Endothelial cell of hepatic sinusoid (primary cell): Measurements from ENCODE around the gene LOXL4.

Experiments
- in situ Hi-C: cut with HindIII; loops from 2 replicates; pipeline ENCODE4 v1.10.0; 2017; ENCODE audit warnings: low sequenced_read_pairs

Gene LOXL4

DNA sequence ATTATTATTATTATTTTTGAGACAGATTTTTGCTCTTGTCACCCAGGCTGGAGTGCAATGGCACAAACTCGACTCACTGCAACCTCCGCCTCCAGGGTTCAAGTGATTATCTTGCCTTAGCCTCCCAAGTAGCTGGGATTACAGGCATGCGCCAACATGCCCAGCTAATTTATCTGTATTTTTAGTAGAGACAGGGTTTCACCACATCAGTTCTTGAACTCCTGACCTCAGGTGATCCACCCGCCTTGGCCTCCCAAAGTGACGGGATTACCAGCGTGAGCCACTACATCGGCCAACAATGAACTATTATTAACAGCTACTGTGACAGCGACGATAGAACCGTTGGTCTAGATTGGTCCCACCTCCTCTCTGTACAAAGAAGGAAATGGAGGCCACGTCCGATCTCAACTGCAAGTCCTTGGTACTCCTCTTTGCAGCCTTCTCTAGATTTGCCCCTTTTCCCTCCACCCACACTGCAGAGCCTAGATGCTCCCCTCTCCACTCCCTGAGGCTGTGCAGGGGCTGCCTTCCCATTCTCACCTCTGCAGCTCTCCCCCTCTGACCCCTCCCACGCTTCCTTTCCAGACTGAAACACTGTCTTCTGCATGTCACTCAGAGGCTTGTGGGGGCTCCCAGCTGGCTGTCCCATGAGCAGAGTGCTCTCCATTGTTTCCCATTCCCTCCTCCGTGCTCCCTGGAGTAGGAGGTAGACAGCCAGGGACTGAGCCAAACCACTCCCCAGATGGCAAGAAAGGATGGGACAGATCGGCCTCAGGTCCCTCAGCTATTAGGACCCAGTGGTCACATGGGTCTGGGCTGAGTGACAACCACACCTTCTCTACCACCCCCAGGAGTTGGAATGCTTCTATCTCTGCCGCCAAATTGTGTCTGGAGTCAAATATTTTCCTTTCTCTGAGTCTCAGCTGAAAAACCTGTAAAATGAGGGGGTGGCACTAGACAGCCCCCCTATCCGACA, 2.3 kb downstream of the LOXL4 start:
- in situ Hi-C loops, result no loop called here

DNA sequence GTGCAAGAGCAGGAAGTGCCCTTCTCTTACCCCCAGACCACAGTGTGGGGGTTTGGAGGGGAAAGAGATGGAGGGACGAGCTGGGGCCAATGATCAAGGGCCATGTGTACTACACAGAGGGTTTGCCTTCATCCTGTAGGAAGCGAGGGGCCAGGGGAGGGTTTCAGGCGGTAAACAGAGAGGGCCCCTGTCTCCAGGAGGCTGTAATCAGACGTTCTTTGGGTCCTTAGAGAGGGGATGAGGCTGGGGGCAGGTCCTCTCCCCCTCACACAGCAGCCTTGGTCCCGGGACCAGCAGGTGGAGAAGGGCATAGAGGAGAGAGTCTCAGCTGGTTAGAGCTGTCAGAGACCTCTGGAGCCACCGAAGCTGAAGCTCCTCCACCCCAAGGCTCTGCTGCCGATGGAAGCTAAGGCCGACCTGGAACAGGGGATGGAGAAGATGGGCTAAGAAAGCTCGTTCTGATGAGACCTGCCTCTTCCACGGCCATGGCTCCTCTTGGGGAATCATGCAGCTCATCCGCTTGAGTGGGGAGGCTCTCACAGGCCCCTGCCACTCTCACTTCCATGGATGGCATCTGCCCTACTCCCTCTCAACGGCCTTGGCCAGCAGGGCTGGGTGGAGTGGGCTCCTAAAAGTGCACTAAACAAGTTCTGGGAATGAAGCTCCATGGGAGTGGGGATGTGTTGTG, 3.5 kb downstream of the LOXL4 start:
- in situ Hi-C loops, result no loop called here

DNA sequence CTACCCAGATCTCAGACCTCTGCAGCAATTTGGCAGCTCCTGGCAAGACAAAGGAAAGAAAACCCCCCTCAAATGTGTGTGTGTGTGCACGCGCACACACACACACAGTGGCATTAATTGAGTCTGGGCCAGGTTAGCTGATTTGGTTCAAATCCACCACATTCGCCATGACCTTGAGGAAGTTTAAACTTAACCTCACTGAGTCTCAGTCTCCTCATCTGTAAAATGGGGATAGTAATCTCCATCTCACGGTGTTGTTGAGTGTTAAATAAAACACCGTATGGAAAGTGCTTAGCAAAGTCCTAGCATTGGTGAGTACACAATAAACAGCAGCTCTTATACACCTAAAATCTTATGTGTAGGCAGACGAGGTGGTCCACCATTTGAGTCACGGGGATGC, 4.9 kb downstream of the LOXL4 start:
- in situ Hi-C loops, result no loop called here

DNA sequence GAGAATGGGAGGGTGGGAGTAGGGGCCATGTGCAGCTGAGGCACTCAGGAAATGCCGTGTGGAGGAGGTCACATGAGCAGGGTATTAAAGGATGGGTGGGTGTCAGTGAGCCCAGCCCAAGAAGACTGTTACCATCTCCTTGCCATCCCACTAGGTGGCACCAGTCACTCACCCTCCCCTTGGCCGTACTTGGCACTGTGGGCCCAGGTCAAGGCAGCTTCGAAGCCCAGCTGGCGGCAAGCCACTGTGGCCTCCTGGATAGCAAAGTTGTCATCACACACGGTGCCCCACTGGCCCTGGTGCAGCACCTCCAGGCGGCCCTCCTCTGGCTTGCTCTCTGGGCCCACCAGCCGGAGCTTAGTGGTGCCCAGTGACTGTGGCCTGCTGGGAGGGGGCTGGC, 5.4 kb downstream of the LOXL4 start:
- in situ Hi-C loops, result no loop called here

DNA sequence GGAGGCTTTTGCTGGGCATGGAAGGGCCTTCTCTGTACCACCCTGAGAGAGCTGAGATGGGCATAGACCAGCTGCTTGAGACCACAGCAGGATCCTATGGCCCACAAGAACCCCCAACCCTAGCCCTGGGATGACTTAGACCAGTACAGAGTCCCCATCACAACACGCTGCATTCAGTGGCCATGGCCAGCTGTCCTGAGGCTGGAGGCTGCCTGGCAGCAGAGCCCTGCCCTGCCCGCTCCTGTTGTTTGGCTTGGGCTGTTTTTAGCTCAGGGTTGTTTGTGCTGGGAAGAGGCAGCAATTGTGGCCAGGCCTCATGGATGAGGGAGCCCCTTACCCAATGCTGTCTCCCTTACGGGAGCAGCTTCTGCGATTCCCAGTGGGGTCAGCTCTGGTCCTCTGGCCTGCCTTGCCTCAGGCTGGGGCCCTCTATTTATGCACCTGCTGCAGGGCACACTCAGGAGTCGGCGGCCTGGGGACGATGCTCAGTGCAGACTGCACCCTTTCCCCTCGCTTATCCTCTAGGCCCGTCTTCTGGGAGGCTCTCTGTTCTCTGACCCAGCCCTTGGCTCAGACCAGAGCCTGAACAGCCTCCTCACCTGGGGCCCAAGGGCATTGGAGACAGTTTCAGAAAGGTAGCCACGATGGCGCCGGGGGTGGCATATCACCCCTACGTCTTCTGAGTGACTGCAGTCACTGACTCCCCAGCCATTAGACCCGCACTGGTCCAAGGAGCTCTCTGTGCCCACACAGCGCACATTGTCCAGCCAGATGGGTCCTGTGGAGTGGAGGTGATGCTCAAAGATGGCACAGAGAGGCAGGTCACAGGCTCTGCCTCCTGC, 6.3 kb downstream of the LOXL4 start:
- in situ Hi-C loops, result no loop called here

DNA sequence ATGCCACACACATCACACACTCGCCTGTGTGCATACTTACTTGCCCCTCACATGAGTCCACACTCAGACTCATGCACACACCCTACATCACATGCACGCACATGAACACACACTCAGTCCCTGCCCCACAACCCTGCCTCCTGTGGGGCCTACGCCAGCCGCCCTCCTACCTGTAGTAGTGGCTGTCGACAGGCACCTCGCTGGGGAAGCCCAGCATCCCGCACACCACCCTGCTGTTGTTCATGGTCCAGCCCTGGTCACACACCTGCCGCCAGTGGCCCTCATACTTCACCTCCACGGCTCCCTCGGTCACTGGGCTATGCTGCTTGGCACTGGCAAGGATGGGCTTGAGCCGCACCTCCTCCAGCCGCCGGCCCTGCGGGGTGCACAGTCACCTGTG, 7.2 kb downstream of the LOXL4 start:
- in situ Hi-C loops, result no loop called here

DNA sequence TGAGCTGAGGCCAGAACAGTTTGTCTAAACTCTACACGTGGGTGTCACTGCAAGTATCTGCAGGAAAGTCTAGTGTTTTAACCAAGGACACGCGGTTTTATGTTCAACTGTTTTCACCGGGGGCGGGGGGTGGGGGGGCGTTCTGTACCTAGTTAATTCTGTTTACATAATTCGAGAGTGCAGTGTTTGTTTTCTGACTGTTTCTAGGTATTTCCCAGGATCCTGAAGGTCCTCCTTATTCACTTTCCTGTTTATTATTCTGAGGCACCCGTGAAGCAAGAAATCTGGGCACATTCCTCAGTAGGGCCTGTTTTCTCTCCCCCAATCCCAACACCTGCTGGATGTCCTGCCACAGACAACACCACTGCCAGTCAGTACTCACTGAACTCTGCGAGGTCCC, 7.6 kb downstream of the LOXL4 start:
- in situ Hi-C loops, result no loop called here

DNA sequence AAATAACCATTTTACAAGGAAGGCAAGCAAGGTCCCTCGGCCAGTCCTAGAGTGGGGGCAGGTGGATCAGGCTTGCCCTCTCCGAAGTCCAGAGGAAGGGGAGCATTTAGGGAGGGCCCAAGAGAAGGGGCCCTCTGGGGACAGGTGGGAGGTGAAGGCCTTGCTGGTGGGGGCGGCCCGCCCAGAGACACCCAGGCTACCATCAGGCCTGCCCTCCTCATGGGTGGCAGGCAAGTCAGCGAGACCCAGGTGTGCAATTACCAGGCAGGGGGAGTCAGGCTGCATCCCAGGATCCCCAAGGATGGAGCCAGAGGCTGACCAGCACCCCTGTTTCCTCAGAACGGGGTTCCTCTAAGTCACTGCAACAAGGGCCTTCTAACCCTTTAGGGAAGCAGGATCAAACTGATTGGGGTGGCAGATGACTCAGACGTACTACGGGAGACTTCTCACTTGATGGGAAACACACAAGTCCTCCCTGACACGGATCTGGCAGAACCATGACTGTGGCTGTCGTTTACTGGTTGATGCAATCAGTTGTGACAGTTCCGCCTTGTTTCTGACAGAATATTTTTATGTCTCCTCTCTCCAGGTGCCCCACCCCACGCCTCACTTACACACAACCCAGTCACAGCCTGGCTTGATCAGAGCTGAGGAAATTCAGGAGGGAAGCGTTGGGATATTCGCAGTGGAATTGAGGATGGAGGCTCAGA, 8.2 kb downstream of the LOXL4 start:
- in situ Hi-C loops, result no loop called here

DNA sequence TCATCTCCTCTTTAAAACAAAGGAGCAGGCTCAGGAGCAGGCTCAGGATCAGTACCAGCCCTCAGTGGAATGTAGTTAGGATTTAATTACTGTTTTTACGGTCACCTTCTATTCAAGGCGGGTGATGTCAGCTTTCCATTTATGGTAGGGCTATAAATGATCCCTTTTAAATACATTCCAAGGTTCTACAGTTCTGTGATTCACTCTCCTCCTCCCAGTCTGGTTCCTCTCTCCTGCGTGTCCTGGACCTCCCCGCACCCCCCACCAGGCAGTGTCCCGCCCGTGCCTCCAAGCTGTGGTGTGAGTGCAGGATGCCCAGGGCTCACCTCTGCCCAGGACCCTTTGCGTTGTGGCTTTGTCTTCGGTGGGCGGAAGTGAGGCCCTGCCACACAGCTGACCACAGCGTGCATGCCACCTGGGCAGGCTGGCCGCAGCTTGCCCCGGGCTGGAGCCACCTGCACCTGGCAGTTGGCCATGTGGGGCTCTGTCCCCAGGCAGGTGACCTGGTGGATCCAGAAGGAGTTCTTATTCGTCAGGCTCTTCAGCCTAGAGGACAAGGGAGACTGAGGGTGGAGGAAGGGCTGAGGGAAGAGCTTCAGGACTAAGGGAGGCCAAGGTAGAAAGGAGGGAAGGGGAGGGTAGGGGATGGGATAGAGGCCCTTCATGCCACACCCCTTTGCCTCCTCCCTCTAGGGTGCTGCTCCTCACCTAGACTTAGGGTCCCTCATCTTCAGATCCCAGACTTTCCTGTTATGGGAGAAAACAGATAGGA, 9.1 kb downstream of the LOXL4 start:
- in situ Hi-C loops, result no loop called here

DNA sequence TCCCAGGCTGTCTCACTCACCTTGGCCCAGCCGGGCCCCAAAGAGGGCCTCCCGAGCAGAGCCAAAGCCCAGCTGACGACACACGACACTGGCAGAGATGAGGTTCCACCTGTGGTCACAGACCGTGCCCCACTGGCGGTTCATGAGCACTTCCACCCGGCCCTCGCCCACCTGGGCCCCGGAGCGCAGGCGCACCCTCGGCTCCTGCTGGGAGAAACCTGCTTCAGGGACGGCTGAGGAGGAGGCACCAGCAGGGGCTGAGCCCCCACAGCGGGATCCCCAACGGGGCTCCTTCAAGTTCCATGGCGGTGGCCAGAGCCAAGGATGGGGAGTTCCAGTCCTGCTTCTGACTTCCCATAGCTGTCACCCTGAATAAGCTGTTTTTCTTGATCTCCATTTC, 10.0 kb downstream of the LOXL4 start:
- in situ Hi-C loops, result no loop called here

DNA sequence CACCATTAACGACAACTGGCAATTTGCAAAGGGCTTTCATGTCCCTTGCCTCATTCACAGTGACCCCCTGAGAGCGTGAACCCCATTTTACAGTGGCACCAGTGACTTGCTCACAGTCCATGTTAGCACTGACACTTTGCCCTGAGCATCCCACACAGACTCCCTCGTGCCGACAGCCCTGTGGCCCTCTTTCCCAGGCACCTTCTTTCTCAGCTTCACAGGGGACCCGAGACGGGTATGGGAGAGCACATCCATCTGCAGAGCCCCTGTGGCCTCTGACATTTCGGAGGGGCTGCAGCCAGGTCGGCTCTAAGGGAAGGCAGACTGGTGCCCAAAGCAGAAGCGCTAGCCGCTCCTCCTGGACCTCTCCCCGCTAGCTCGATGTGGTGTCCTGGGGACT, 10.8 kb downstream of the LOXL4 start:
- in situ Hi-C loops, result no loop called here

DNA sequence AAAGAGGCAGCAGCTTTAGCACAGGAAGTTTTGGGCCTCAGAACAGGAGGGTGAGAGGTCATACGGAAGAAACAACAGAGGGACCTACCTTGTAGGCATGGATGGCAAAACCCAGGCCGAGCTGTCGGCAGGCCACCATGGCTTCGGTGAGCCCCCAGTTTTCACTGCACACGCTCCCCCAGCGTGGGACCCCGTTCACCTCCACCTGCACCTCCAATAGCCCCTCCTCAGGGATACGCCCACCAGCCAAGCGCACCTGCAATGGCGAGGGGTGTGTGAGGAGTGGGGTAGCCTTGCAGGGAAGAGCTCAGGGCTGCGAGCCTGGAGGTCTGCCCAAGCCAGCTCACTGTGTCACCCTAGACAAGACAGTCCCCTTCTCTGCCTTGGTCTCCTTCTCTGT, 11.3 kb downstream of the LOXL4 start:
- in situ Hi-C loops, result no loop called here

DNA sequence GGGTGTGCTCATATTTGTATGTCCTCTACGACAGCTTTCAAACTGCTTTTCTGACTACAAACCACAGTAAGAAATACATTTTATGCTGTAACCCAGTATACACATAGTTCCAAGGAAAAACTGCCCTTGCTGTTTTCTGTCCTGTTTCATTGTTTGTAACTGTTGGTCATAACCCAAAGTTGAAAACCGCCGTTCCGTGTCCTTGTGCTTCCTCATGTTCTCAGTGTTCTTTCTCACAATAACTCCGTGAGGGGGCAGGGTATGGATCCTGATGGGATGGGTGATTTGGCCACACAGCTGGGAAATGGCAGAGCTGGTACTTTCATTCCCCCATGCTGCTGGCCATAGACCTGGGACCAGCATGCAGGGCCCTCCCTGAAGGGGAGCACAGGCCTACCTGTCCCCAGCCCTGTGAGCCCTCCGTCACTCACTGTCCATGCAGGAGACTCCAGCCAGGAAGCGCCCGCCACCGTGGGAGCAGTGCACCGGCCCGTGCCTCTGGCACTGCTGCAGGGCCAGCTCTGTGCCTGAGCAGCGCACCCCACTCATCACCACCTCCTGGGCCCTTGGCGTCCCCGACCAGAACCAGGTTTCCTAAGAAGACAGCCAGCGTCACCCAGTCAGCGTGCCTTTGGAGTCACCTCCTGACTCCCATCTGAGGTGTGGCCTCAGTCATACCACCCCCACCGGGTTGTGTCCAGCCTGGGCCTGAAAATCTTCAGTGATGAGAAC, 12.7 kb downstream of the LOXL4 start:
- in situ Hi-C loops, result no loop called here

DNA sequence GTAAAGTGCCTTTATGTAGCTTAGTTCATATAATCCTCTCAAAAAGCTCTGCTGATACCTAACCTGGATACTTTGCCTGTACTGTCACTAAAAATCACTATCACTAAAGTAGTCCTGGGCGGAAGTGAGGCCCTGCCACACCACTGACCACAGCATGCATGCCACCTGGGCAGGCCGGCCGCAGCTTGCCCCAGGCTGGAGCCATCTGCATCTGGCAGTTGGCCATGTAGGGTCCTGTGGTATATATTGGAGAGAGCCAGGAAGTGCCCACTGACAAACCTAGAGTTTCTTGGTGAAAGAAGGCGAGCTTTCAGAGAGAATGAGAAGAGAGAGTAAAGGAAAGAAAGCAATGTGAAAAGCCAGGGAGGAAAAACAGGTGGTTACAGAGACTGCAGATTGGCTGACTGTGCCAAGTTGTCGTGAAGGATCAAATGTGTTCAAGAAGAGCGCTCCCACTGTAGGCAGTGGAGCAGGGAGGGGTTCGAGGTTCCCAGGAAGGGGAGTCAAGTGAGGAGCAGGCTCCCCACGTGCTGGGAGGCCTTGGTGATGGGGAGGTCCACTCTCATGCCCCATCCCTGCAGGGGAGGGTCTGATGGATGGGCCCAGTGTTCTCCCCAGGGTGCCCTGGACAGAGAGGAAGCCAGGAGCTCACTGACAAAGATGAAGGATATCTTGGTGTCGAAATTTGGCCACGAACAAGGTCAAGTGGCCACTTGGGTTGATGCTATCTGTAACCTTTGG, 13.6 kb downstream of the LOXL4 start:
- in situ Hi-C loops, result no loop called here

DNA sequence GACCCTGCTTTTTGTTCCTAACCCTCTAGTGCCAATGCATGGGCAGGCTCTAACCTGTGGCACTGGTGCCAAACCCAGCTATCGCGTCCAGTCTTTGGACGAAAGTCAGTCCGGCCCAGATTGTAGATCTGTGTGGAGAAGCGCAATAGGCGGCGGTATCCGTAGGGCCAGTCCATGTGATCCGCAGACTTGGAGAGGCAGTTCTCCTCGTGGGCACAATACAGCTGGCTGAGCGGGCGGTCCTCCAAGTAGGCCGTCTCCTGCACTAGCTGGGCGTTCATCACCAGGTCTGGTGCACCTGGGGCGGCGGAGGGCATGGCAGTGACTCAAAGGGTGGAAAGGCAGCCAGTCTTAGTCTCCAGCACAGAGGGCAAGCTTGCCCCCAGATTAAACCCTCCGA, 14.5 kb downstream of the LOXL4 start:
- in situ Hi-C loops, result no loop called here

DNA sequence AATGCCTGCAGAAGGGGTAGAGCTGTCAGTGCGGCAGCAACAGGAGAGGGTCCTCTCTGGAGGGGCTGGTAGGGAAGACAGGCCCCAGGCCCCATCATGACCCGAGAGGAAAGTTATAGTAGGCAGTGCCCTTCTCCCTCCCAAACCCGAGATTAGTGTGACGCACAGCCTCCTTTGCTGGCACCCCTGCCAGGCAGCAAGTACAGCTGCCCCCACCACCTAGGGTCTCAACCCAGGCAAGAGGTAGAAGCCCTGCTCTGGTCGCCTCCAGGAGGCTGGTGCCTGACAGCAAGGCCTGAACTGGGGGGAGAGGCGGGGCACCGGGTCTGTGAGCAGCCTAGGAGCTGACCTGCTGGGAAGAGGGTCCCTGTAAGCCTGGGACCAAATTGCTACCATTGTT, 15.5 kb downstream of the LOXL4 start:
- in situ Hi-C loops, result no loop called here

DNA sequence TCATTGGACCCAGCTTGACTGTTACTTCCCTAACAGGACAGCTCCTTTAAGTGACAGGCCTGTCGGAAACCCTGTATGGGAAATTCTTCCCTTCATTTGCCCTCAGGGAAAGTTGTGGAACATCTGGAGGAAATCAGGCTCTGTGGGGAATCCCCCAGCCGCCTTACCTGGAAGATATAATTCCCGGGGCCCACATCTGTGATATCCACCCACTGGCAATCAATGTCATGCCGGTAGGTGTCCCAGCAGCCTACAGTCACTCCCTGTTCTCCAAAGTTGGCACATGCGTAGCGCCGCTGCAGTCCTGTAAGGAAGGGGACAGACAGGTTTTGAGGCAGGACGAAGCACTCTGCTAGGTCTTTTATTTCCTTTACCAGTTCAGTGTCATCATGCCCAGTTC, 16.6 kb downstream of the LOXL4 start:
- in situ Hi-C loops, result no loop called here

DNA sequence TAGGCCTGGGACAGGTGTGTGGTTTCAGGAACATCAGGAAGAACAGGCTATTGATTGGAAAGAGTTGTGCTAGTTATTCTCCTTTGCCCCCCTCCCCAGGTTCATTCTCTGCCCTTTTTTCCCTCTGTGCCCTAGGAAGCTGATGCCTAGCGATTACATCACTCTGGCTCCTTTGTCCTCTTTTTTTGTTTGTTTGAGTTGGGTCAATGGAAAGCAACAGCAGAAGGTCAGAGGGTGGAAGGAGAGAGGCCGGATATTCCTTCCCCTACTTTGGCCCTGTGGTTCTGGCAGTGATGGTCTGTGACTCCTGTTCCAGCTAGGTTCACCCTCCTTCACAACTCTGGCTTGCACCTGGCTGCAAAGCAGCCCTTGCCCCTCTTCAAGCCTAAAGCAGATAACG, 18.9 kb downstream of the LOXL4 start:
- in situ Hi-C loops, result no loop called here

DNA sequence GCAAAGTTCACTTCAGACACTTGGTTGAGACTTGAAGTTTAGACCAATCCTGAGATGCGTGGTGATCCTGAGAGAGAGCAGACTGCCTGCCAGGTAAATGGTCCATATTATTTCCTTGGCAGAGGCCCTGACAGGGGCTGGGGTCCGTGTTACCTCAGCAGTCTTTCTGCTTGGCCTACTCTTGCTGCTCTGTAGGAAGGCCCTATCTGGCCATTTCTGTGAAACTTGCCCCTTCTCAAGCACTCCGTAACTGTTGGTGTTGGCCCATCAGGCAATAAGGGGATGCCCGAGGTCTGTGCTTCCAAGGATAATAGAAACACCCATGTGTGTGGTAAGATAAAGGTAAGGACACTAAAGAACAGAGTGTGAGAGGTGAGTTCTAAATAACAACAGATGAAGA, 20.0 kb downstream of the LOXL4 start:
- in situ Hi-C loops, result no loop called here
